HepG2 (cell line): ENCODE data around the gene GPR179. TPM values are rescaled to one million over a fixed set of nuclear protein-coding genes. Genes with fewer than 3 reads are reported as not detected.

ENCODE experiments used
- BRCA1 ChIP-seq: sonication (generic); formaldehyde crosslinking; IDR thresholded peaks from 2 replicates; pipeline ENCODE4 v1.4.0; 2020; ENCODE audit warnings: missing genetic modification reagents
- DNMT3B ChIP-seq: conservative IDR thresholded peaks from 2 replicates; pipeline ENCODE4 v1.6.1; 2016; ENCODE audit warnings: missing biosample characterization, control low read depth
- GATAD2A ChIP-seq: IDR thresholded peaks from 2 replicates; pipeline ENCODE4 v1.6.1; 2016
- KDM1A ChIP-seq: IDR thresholded peaks from 2 replicates; pipeline ENCODE4 v1.6.1; 2016; ENCODE audit warnings: missing compliant biosample characterization
- MAF1 ChIP-seq: sonication (generic); formaldehyde crosslinking; IDR thresholded peaks from 2 replicates; pipeline ENCODE4 v1.5.0; 2020; ENCODE audit warnings: missing genetic modification reagents, borderline replicate concordance
- MXD4 ChIP-seq: IDR thresholded peaks from 2 replicates; pipeline ENCODE4 v1.6.1; 2016; ENCODE audit warnings: mild to moderate bottlenecking, missing biosample characterization, missing genetic modification reagents
- MYC ChIP-seq: sonication (generic); formaldehyde crosslinking; IDR thresholded peaks from 2 replicates; pipeline ENCODE4 v1.9.0; 2021; ENCODE audit warnings: missing genetic modification reagents, borderline replicate concordance
- PCBP1 ChIP-seq: fragments of 200-400 bp; formaldehyde crosslinking; IDR thresholded peaks from 2 replicates; pipeline ENCODE4 v1.6.1; 2017; ENCODE audit warnings: mild to moderate bottlenecking, low read depth, low read length, borderline replicate concordance
- RBM39 ChIP-seq: fragments of 200-400 bp; formaldehyde crosslinking; IDR thresholded peaks from one replicate; pipeline ENCODE4 v1.6.1; 2018; ENCODE audit warnings: antibody characterized with exemption, mild to moderate bottlenecking, low read depth, low read length; ENCODE audit not compliant: poor library complexity, severe bottlenecking
- SOX6 ChIP-seq, 2 experiments: fragments of 450-650 bp in 1 of 2; sonication (generic) in 1 of 2; formaldehyde crosslinking in 1 of 2; IDR thresholded peaks; 2 replicates each; pipeline versions ENCODE4 v1.4.0 to v1.6.1; 2017 to 2020; ENCODE audit warnings: antibody characterized with exemption in 1 of 2, mild to moderate bottlenecking in 1 of 2, missing genetic modification reagents in 1 of 2
- STAT5B ChIP-seq: sonication (generic); formaldehyde crosslinking; IDR thresholded peaks from 2 replicates; pipeline ENCODE4 v1.4.0; 2020; ENCODE audit warnings: missing genetic modification reagents
- TARDBP ChIP-seq: sonication (generic); formaldehyde crosslinking; IDR thresholded peaks from 2 replicates; pipeline ENCODE4 v1.8.0; 2022; ENCODE audit warnings: mild to moderate bottlenecking, missing genetic modification reagents
- YEATS2 ChIP-seq: sonication (generic); formaldehyde crosslinking; IDR thresholded peaks from 2 replicates; pipeline ENCODE4 v1.4.0; 2020; ENCODE audit warnings: missing genetic modification reagents, borderline replicate concordance
- ZBTB7B ChIP-seq: sonication (generic); formaldehyde crosslinking; IDR thresholded peaks from 2 replicates; pipeline ENCODE4 v1.4.0; 2020; ENCODE audit warnings: missing genetic modification reagents
- ZNF343 ChIP-seq: sonication (generic); formaldehyde crosslinking; IDR thresholded peaks from 2 replicates; pipeline ENCODE4 v1.4.0; 2020; ENCODE audit warnings: mild to moderate bottlenecking, missing genetic modification reagents
- ZNF724P ChIP-seq: sonication (generic); formaldehyde crosslinking; IDR thresholded peaks from 2 replicates; pipeline ENCODE4 v1.8.0; 2022; ENCODE audit warnings: missing genetic modification reagents, borderline replicate concordance
- ZNF839 ChIP-seq: sonication (generic); formaldehyde crosslinking; IDR thresholded peaks from 2 replicates; pipeline ENCODE4 v1.4.0; 2020; ENCODE audit warnings: missing genetic modification reagents, mild to moderate bottlenecking, borderline replicate concordance
- polyA plus RNA-seq, 8 experiments: library from polyadenylated mRNA; depleted of rRNA in 3 of 8; stranded (reverse) in 7 of 8; unstranded in 1 of 8; fragments of >200 nt; fragmentation: Illumina TruSeq in 4 of 8; extraction: Trizol in 4 of 8; gene quantifications; 2 replicates each; pipeline versions ENCODE4 v1.2.1 to v1.2.3, GENCODE V29; 2011 to 2016; ENCODE audit warnings: low read depth in 4 of 8, missing spikeins in 1 of 8, mixed read lengths in 1 of 8; ENCODE audit not compliant: insufficient read depth in 1 of 8
- total RNA-seq, 5 experiments: library from RNA; depleted of rRNA; stranded (reverse); fragments of >200 nt; fragmentation: Illumina TruSeq; extraction: Trizol; gene quantifications; 2 replicates each; pipeline ENCODE4 v1.2.3, GENCODE V29; 2016; ENCODE audit warnings: low read depth in 1 of 5
- TF ChIP-seq, protein P1 (sequence below): IDR thresholded peaks from 2 replicates; pipeline ENCODE4 v1.6.1; 2016; ENCODE audit warnings: missing genetic modification reagents, missing compliant biosample characterization
- TF ChIP-seq, protein P2 (sequence below): sonication (generic); formaldehyde crosslinking; IDR thresholded peaks from 2 replicates; pipeline ENCODE4 v1.5.0; 2020; ENCODE audit warnings: mild to moderate bottlenecking, missing genetic modification reagents
- TF ChIP-seq, protein P3 (sequence below): sonication (generic); formaldehyde crosslinking; IDR thresholded peaks from 2 replicates; pipeline ENCODE4 v1.4.0; 2020; ENCODE audit warnings: mild to moderate bottlenecking, missing genetic modification reagents

The GPR179 gene
- total and polyA plus RNA-seq, 2 of the 13 experiments (the other 11 are each of a cell fraction or from before 2014, with no cell fraction given), result 0.03 TPM; not detected in 1

DNA sequence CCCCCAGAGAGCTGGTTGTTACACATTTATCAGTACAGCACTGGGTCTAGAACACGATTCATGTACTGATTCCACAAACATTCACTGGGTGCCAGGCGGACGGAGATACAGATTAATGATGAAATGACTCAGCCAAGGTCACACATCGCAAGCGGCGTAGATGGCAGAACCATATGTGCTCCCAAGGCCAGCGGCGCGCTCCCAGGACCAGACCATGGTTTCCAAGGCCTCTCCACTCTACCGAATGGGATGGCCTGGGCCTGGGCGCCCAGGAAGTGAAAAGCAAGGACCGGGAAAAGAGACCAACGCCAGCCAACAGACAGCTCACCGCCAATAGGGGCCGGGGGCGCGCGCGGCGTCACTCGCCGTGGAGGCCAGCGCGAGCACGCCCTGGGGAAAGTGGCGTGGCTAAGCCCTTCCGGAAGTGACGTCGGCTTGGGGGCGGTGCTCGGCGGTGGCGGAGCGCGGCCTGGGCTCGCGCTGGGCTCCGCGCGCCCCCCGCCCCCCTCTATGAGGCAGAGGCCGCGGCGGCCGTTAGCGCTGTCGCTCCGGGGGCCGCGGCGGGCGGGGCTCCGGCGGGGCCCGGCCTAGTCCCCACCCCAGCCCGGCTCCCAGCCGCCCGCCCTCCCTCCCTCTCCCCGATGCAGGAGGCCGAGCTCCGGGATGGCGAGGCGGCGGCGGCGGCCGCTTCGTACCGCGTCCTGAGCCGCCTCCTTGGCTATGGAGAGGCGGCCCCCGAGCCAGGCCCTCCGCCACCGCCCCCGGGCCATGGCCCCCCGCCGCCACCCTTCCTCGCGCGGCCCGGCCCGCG, 7.9 kb upstream of the GPR179 start, which contains the start of gene SOCS7 (continued):
- peak; percentile 31; the same call in 1 of the 2 replicates for TF ChIP-seq TARDBP (CRISPR knock-in tag)
- TF ChIP-seq STAT5B (CRISPR knock-in tag), result no peak
- peak; percentile 97; the same call in 1 of the 2 replicates for TF ChIP-seq DNMT3B (CRISPR knock-in tag)
- peak; percentile 81; the same call in 1 of the 2 replicates for TF ChIP-seq ZNF724P (CRISPR knock-in tag)
- peak; percentile 87 for TF ChIP-seq GATAD2A (CRISPR knock-in tag)
- TF ChIP-seq YEATS2, result peak; percentile 95
- TF ChIP-seq MAF1 (CRISPR knock-in tag), result peak; percentile 64; the same call in 1 of the 2 replicates
- TF ChIP-seq, protein P1, sequence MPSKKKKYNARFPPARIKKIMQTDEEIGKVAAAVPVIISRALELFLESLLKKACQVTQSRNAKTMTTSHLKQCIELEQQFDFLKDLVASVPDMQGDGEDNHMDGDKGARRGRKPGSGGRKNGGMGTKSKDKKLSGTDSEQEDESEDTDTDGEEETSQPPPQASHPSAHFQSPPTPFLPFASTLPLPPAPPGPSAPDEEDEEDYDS (CRISPR knock-in tag), result peak; percentile 94
- peak; percentile 85; the same call in 1 of the 2 replicates for TF ChIP-seq BRCA1 (CRISPR knock-in tag)
- TF ChIP-seq PCBP1, result no peak
- TF ChIP-seq, protein P2, sequence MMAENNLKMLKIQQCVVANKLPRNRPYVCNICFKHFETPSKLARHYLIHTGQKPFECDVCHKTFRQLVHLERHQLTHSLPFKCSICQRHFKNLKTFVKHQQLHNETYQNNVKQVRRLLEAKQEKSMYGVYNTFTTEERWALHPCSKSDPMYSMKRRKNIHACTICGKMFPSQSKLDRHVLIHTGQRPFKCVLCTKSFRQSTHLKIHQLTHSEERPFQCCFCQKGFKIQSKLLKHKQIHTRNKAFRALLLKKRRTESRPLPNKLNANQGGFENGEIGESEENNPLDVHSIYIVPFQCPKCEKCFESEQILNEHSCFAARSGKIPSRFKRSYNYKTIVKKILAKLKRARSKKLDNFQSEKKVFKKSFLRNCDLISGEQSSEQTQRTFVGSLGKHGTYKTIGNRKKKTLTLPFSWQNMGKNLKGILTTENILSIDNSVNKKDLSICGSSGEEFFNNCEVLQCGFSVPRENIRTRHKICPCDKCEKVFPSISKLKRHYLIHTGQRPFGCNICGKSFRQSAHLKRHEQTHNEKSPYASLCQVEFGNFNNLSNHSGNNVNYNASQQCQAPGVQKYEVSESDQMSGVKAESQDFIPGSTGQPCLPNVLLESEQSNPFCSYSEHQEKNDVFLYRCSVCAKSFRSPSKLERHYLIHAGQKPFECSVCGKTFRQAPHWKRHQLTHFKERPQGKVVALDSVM, result no peak; the same call in 1 of the 2 replicates
- peak; percentile 63; the same call in 1 of the 2 replicates for TF ChIP-seq ZBTB7B (CRISPR knock-in tag)
- TF ChIP-seq KDM1A (CRISPR knock-in tag), result peak; percentile 84
- TF ChIP-seq SOX6 (IDR thresholded peaks at IDR 0.05), result no peak
- TF ChIP-seq SOX6 (CRISPR knock-in tag; IDR thresholded peaks at IDR 0.05), result peak; percentile 59
- TF ChIP-seq MYC (CRISPR knock-in tag), result peak; percentile 89; the same call in 1 of the 2 replicates
- TF ChIP-seq RBM39, result peak; percentile 76
- TF ChIP-seq MXD4, result 0 out of 2 replicates have a peak, but pooled peaks have one; percentile 29
- TF ChIP-seq, protein P3, sequence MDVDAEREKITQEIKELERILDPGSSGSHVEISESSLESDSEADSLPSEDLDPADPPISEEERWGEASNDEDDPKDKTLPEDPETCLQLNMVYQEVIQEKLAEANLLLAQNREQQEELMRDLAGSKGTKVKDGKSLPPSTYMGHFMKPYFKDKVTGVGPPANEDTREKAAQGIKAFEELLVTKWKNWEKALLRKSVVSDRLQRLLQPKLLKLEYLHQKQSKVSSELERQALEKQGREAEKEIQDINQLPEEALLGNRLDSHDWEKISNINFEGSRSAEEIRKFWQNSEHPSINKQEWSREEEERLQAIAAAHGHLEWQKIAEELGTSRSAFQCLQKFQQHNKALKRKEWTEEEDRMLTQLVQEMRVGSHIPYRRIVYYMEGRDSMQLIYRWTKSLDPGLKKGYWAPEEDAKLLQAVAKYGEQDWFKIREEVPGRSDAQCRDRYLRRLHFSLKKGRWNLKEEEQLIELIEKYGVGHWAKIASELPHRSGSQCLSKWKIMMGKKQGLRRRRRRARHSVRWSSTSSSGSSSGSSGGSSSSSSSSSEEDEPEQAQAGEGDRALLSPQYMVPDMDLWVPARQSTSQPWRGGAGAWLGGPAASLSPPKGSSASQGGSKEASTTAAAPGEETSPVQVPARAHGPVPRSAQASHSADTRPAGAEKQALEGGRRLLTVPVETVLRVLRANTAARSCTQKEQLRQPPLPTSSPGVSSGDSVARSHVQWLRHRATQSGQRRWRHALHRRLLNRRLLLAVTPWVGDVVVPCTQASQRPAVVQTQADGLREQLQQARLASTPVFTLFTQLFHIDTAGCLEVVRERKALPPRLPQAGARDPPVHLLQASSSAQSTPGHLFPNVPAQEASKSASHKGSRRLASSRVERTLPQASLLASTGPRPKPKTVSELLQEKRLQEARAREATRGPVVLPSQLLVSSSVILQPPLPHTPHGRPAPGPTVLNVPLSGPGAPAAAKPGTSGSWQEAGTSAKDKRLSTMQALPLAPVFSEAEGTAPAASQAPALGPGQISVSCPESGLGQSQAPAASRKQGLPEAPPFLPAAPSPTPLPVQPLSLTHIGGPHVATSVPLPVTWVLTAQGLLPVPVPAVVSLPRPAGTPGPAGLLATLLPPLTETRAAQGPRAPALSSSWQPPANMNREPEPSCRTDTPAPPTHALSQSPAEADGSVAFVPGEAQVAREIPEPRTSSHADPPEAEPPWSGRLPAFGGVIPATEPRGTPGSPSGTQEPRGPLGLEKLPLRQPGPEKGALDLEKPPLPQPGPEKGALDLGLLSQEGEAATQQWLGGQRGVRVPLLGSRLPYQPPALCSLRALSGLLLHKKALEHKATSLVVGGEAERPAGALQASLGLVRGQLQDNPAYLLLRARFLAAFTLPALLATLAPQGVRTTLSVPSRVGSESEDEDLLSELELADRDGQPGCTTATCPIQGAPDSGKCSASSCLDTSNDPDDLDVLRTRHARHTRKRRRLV, result 0 out of 2 replicates have a peak, but pooled peaks have one; percentile 12
- peak; percentile 48; the same call in 1 of the 2 replicates for TF ChIP-seq ZNF343 (CRISPR knock-in tag)
- 0 out of 2 replicates have a peak, but pooled peaks have one; percentile 59 for TF ChIP-seq ZNF839 (CRISPR knock-in tag)
